WERI-Rb-1 (cell line): Measurements from ENCODE around the gene TALDO1.

Experiments used
- DNase-seq: peaks from one replicate; pipeline ENCODE4 v3.0.0-alpha.2; 2020
- H3K27ac ChIP-seq: fragments of 250-450 bp; sonication (Bioruptor Pico); 2 replicates; pipeline ENCODE4 v1.5.1; 2020; ENCODE audit warnings: mild to moderate bottlenecking, moderate library complexity
- H3K27me3 ChIP-seq: fragments of 250-450 bp; sonication (Bioruptor Pico); 2 replicates; pipeline ENCODE4 v1.5.1; 2021; ENCODE audit warnings: mild to moderate bottlenecking, low read depth, moderate library complexity; ENCODE audit not compliant: insufficient read depth, severe bottlenecking
- H3K36me3 ChIP-seq: fragments of 250-450 bp; sonication (Bioruptor Pico); 2 replicates; pipeline ENCODE4 v1.5.1; 2020; ENCODE audit warnings: mild to moderate bottlenecking, moderate library complexity
- H3K4me3 ChIP-seq: 2 replicates; pipeline ENCODE4 v1.5.1; 2011; ENCODE audit warnings: low read depth, mild to moderate bottlenecking, control low read depth, low read length
- H3K9me3 ChIP-seq: fragments of 250-450 bp; sonication (Bioruptor Pico); 2 replicates; pipeline ENCODE4 v1.5.1; 2021; ENCODE audit warnings: mild to moderate bottlenecking, moderate library complexity; ENCODE audit not compliant: severe bottlenecking
- CTCF ChIP-seq: IDR thresholded peaks from 2 replicates; pipeline ENCODE4 v1.5.1; 2011; ENCODE audit warnings: low read depth, mild to moderate bottlenecking, control low read depth, inconsistent platforms, low read length

The TALDO1 gene

GRCh38 chr11:747158-748006, at the start of gene TALDO1:
TSS of gene TALDO1 (plus strand) at chr11:747464. CDS start at chr11:747482, 18 bp downstream.
- TF ChIP-seq CTCF, result no peak
- H3K9me3 ChIP-seq, result no peaks in the 10 kb centered on the region
- peak within 1 kb of the TSS; percentile 77 for H3K27ac ChIP-seq
- peak; percentile 94 for DNase-seq
- H3K27me3 ChIP-seq, result no peaks in the 10 kb centered on the region
- peak within 1 kb of the TSS; percentile 82 for H3K4me3 ChIP-seq
- H3K36me3 ChIP-seq, result peaks cover 3% of the 10 kb centered on the region

GRCh38 chr11:697811-698311, 49.4 kb upstream of the TALDO1 start:
- no peak for TF ChIP-seq CTCF
- H3K36me3 ChIP-seq, result peaks cover 3% of the 10 kb centered on the region
- H3K4me3 ChIP-seq, result no peak overlapping the region
- H3K27ac ChIP-seq, result no peak overlapping the region
- no peak for DNase-seq
- no peaks in the 10 kb centered on the region for H3K9me3 ChIP-seq
- no peaks in the 10 kb centered on the region for H3K27me3 ChIP-seq

- no peak for DNase-seq
- Histone ChIP-seq H3K9me3 (no peaks in the 10 kb centered on the region), H3K4me3 (no peak overlapping the region), H3K27ac (no peak overlapping the region), H3K27me3 (no peaks in the 10 kb centered on the region), H3K36me3 (peaks cover 3% of the 10 kb centered on the region; the same call in 1 of the 2 replicates)
- TF ChIP-seq CTCF, result no peak
Measured at GRCh38 chr11:698493-699115, 48.7 kb upstream of the TALDO1 start.

GRCh38 chr11:699116-699508, 48.2 kb upstream of the TALDO1 start:
- H3K27ac ChIP-seq, result no peak overlapping the region
- DNase-seq, result no peak
- TF ChIP-seq CTCF, result no peak
- no peak overlapping the region for H3K4me3 ChIP-seq
- H3K27me3 ChIP-seq, result no peaks in the 10 kb centered on the region
- peaks cover 3% of the 10 kb centered on the region; the same call in 1 of the 2 replicates for H3K36me3 ChIP-seq
- no peaks in the 10 kb centered on the region for H3K9me3 ChIP-seq

- no peak overlapping the region for H3K4me3 ChIP-seq
- DNase-seq, result no peak
- H3K27me3 ChIP-seq, result no peaks in the 10 kb centered on the region
- H3K27ac ChIP-seq, result no peak overlapping the region
- no peak for TF ChIP-seq CTCF
- peaks cover 3% of the 10 kb centered on the region; the same call in 1 of the 2 replicates for H3K36me3 ChIP-seq
- H3K9me3 ChIP-seq, result no peaks in the 10 kb centered on the region
Measured at GRCh38 chr11:699753-700152, 47.5 kb upstream of the TALDO1 start.
